Measurements from ENCODE around the gene DPP4.

The DPP4 gene

DNA sequence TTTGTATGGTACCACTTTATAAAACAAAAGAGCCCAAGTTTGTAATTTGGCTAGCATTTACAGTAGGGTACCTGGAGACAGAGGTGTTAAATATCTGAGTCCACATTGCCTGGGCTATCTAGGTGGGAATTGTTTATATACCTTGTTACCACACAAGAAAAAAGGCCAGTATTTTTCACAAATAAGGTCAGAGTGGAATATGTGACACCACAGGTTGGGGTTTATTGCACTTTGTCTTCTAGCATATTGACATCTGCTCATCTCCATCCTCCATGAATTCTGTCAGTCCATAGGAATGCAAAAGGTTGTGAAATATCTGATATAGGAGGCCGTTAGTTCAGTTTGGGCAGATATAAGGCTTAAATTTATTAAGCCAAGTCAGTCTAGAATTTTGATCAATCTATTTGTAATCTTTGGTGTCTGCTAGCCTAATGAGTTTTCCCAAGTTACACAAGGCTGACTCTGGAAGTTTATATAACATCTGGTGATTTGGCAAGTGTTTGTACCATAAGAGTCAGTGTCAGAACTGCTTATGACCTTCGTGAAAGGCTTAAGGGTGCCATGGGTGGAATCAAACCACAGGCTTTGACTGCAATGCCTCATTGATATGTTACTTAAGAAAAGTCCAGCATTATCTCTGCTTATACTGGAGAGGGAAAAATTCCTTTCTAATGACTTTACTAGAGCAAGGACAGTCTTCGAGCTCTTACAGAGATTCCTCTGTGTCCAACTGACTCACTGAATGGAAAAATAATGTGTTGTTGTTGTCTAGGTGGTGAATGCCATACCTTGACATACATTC is 11.3 kb upstream of the DPP4 start:
- peak; percentile 96 for DNase-seq

DNA sequence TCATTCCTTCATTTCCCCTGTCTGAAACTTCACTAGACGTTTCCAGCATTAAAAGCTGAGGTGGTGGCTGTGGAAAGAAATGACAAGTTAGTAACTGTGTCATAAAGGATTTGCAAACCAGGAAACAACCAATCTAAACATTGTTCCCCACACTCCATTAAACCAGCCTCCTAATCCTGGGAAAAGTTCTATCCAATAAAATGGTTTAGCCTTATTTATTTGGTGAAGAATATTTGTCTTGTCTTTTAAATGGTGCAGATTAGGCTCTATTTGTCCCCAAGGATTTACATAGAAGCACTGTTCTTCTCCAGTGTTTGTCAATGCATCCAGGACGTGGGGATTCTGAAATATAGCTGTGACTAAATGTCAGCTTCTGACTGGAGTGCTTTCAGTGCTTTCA is 10.5 kb upstream of the DPP4 start:
- DNase-seq: no peak

DNA sequence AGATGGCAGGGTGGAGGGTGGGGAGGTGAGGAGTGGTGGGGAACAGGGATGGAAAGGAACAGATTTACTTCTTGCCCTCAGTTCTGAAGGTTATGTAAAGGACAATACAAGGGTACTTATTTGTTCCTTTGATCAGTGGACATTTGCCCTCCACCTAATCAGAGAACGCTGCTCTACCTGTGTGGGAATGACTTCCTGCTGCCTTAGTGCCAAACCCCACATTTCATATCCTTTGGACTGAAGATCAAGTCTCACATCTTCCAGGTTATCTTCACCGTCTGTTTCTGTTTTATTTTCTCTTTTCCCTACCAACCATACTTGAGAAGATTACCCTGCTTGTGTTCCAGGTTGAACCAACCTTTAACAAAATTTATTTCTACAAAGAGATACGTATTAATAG is 8.7 kb upstream of the DPP4 start:
- DNase-seq: no peak

DNA sequence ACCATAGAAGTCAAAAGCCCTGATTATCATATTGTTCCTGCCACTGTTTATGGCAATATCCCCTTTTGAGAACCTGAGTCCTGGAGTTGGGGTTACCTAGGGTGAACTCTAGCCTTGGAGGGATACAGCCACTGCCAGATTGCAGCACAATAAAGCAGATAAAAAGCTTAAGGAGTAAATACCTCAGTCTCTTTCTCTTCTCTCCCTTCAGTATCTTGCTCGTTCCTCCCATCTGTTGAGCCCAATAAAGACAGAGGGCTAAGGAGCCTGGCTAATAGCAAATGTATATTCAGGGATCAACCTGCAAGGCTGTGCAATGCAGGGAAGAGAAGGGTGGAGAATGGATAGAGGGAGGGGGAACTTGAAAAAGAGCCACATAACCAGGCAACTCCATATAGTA is 8.0 kb upstream of the DPP4 start:
- no peak for DNase-seq

DNA sequence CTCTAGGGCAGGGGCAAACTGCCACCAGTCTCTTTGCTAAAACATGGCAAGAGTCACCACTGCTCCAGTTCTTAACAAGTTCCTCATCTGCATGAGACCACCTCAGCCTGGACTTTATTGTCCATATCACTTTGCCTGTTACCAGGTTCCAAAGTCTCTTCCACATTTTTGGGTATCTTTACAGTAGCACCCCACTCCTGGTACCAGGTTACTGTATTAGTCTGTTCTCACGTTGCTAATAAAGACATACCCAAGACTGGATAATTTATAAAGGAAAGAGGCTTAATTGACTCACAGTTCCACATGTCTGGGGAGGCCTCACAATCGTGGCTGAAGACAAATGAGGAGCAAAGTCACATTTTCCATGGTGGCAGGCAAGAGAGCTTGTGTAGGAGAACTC is 5.5 kb upstream of the DPP4 start:
- no peak for DNase-seq

DNA sequence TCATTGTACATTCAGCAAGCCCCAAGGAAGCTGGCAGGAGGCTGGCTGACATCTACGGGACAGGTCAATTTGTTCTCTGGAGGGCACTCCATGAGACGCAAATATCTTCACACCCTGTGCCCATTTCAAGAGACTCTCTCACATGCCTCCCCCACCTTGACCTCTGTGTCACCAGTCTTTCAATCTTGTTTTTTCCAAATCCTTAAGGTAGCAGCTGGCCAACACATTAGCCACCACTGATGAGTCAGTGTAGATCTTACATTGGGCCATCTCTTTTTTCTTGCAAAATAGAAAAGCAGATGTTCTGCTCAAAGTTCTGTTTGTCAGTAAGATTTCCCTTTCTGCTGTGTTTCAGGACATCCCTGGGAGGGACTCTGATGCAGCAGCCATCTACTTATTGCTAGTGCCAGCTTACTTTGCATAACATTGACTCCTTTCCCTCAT is 1.7 kb upstream of the DPP4 start:
- DNase-seq: peak; percentile 95

DNA sequence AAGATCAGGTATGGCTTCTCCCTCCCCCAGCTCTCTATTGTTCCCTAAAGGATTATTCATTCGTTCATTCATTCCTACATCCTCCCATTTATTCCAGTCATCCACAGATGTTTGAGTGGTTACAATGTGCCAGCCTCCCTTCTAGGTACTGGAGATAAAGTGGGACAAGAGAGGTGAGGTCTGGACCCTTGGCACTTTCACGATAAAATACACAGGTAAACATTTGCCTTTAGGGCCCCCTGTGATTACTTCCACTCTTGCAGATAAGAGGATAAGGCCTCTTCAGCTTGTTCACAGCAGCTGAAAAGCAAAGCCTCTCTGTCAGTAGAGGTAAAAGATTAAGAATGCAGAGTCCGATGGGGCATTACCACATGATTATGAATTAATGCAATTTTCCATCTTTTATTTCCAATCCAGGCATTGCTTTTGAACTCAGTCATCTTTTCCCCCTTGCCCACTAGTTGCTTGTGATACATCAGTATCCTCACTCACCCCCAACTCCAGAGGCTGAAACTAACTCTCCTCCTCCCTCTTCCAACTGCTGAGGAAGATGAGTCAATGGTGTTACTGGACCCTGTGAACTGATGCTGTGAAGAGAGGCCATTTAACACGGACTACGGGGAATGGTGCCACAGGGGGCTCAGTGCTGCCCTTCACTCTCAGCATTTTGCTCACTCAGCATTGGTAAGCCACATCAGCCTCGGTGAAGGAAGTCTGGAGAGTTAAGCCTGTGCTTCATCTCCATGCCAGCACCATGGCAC is 1.1 kb upstream of the DPP4 start:
- peak; percentile 91 for DNase-seq

DNA sequence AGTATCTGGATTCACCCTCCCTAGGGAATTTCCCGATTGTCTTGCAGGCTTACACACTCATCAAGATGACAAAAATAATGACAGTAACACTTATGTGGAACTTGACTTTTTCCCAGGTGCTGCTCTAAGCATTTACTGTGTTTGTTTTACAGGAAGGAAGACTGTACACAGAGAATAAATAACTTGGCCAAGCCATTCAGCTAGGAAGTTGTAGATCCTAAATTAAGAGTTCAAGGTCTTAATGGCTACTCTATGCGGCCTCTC is 549 bp upstream of the DPP4 start:
- DNase-seq: peak; percentile 23

DNA sequence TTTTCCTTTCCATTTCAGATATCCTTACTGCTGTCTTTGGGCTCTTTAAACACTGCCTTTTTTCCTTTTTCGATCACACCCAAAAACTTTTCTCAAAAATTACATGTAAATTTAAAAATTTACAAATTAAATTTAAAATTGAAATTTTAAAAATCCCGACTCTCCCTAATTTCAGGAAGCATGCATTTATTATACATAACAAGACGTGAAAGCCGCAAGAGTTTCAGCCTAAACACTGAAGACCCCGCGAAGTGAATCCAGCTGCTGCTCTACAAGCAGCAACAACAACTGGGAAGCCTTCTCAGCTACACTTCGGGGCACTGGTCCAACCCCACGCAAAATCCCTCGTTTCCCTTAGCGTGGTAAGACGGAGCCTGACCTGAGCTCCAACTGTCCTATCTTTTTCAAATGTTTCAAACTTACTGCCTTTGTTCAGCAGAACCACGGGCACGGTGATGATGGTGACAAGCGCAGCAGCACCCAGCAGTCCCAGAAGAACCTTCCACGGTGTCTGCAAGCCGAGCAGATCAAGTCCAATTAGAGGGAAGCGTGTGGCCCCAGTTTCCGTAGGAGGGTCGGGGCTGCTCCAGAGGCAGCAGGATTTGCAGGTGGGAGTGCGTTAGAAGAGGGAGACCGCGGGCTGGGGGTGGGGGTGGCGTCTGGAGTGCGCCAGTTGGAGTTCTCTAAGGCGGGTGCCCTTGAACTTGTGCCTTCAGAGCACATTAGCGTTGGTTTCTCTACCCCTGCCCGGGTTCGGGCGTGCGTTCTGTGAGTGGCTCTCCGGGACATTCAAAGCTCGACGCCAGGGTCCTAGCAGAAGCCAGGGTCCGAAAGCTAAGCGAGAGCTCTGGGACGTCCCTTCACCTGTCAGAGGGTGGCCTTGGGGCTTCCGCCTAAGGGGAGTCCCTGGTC is 783 bp downstream of the DPP4 start:
- DNase-seq: peak; percentile 38

DNA sequence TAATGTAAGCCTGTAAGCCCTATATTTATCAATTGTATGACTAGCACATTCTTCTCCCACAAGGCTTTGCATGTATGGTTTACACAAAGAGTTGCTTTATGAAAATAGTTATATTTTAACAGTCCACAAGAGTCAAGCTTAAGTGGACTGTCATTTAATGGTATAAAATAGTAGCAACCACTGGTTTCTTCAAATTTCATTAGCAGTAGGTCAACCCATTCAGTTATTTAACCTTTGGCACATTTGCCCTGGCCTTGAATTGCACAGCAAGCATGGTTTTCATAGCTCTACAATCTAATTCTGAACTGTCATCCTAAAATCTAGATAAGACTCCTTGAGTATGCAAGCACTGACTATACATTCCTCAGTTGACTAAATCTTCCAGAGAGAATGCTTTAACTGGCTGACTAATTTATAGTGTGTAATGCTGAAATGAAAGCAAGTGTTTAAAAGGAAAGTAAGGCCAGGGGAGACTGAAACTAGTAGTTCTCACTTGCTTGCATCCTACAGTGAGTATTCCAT is 1.8 kb downstream of the DPP4 start:
- DNase-seq: peak; percentile 81

DNA sequence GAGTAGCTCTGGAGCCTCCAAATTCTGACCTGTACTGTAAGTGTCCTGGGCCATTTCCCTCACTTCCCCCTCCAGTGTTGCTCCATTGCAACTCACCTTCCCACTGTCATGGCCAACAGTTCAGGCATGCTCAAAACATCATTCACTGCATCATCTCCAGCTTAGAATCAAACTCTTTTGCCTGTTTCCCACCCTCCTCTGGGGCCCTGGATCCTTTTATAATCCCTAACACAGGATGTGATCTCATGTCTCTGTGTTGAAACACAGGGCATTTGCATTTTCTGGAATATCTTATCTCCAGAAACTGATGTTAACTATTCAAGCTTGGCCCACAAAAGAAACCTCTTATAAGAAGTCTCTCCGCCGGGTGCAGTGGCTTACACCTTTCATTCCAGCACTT is 3.0 kb downstream of the DPP4 start:
- peak; percentile 61 for DNase-seq

DNA sequence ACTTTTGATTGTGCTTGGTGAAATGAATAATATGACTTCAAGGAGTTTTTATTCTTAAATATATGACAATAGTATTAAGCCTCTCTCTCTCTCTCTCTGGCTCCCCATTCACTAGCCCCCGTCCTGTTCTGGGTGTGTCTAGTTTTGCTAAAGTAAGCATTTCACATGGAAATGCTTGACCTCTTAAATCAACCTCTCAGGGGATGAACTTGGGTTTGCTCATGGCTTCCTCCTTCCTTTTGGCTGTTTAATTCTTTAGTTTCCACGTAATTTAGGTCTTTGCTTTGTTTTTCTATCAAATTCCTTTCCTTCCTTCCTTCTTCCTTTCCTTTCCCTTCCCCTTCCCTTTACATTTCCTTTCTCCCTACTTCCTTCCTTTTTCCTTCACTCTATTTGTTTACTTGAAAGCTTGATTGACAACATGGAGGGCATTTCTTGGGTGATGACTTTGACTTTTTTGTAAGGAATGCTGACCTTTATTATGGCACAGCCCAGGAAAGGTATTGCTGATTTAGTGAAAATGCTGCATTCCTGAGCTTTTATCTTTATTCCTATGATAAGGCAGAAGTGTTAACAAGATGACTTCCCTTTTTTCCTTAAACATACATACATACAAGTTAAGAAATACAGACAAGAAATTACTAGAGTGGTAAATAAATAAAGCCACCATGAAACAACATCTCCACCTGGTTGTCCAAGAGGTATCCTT is 3.6 kb downstream of the DPP4 start:
- peak; percentile 42 for DNase-seq

DNA sequence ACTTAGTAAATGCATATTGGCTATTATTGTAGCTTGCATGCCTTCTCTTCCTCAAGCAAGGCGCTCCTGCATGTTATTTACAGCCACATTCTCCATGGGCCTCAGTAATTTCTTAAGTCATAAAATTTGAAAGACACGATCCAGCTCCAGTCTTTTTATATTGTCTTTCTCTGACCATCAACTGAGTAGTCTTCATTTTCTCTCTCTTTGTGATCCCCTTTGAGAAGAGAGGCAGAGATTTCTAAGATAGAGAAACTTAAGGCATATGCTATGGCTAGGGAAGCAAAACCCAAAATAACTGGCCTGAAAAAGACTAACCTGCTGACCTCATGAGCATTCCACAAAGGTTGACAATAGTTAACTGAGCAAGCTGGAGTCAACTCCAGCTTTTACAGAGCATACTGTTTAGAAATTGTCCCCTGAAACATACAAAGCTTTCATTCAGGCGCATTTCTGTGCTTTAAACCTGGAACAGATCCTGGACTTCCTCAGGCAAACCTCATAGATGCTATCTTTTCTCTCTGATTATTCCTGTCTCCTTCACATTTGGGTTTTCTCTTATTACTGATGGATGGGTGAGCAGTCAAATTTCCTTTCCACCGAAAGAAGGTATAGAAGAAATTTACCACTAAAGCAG is 4.6 kb downstream of the DPP4 start:
- DNase-seq: no peak

DNA sequence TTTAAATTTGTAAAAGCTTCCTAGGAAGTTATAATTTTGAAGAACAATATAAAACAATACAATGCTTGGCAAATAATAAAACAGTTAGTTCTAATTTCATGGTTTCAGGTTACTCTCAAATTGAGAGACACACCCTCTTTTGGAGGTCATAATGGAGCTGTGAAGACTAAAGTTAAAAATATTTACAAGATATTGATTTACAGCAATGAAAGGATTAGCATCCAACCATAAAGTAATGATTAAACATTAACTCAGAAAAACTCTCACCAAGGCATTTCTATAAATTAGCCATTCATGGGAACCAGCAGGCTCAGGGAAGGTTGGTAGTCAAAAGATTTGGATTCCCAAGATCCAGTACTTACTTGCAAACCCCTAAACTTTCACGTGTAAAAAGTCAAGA is 6.4 kb downstream of the DPP4 start:
- DNase-seq: no peak

DNA sequence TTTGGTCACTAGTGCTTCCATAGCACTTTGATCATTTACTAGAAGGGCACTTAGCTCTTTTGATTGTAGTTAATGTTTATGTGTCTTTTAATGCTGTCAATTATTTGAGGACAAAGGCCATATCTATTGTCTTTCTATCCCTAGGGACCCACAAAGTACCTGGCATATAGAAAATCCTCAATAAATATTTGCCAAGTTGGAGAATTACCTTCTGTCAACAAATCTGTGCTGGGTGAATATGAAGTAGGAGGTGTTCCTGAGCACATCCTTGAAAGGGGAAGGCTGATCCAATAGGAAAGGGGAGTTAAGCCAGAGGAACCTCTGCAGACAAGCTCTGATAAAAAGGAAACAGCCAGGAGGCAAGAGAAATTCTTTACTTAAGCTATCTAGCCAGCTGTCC is 8.2 kb downstream of the DPP4 start:
- DNase-seq: no peak

DNA sequence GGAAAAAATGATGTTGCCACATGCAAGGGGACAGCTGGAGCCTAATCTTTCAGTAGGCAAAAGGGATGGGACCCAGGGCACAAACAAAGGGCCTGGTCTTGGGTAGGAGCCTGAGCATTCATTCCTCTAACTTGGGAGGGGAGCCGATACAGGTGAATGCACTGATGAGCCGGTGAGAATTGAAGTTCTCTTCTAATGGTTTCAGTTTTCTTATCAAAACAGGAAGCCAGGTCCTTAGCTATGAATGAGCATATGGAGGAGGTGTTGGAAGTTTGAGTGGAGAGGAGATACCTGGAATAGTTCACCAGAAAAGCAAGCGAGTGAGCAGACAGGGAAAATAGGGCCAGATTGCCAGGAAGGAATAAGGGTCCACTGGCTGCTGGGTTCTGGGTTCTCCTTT is 10.1 kb downstream of the DPP4 start:
- DNase-seq: no peak

DNA sequence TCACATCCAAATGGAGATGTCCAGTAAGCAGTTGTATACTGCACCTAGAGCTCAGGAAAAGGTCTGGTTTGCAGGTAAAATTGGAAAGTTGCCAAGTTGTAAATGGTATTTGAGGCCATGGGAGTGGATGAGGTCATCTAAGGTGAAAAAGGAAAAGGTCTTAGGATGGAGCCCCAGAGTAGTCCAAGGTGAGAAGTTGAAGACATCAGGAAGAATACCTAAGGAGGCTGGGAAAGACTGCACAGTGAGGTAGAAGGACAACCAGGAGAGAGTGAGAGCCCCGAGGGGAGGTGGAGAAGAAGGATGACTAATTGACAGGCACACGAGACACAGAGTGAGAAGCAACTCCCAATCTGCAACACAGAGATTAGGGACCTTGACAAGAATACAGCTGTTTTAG is 10.7 kb downstream of the DPP4 start:
- DNase-seq: no peak

DNA sequence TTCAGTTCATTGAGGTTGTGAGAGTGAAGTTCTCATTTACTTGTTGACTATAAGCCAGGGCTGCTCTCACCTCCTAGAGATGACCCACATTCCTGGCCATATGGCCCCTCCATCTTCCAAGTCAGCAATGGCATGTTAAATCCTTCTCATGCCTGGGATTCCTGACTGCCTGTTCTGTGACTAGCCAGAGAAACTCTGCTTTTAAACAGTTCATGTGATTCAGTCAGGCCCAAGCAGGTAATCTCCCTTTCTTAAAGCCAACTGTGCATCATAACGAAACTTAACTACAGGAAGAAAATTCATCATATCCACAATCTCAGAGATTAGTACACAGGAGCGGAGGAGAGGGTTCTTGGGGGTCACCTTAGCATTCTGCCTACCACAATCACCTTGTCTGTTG is 11.5 kb downstream of the DPP4 start:
- no peak for DNase-seq

DNA sequence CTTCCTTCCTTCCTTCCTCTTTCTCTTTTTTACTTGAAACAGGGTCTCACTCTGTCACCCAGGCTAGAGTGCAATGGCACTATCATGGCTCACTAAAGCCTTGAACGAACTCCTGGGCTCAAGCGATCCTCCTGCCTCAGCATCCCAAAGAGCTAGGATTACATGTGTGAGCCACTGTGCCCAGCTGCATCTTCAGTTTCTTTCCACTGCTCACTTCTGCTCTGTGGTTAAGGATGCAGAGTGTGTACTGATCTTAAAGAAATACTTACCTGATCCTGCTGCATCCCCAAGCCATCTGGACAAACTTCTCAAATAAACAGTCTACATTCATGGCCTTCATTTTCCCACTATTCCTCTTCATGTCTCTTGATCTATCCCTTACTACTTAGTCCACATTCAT is 13.0 kb downstream of the DPP4 start:
- no peak for DNase-seq

DNA sequence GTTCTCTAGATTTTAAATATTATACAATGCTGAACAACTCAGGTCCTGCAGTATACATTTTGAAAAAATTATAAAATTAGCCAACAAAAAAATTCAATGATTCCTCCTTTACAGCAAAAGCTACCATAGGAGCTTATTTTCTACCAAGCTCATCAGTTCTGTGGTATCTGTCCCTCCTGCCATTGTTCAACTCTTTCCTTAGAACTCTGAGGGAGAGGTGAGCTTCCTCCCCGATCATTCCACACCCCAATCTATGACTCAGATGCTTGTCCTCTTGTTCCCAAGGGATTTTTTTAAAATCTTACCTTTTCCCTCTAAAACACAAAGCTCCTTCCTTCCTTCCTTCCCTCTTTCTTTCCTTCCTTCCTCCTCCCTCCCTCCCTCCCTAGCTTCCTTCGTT is 13.5 kb downstream of the DPP4 start:
- no peak for DNase-seq

DNA sequence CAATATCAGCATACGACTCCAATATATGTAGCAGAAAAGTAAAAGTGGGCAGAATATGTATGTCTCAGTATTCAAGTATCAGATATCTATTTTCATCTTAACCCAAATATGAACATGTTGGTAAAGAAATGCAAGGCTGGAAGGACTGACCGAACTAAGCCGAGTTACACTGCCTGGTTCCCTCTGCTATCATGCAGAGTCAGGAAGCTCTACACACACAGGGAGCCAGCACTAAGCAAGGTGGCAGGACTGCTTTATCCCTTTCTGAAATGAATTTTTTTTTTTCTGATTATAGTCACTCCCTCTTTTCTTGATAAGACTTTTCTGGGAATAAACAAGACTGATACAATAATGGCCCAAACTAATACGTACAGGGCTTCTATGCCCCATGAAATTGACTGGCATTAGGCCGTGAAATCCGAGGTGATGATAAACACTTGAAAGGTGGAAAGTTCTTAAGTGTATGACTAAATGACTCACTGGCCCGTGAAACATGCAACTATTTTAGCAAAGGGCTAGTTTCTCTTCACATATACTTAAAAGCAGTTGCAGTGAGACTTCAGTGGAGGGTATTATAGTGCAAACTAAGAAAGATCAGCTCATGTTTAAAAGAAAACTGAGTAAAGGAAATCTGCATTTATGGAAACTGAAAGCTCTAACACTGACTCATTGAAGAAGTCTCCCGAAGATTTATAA is 14.9 kb downstream of the DPP4 start:
- peak; percentile 18 for DNase-seq

DNA sequence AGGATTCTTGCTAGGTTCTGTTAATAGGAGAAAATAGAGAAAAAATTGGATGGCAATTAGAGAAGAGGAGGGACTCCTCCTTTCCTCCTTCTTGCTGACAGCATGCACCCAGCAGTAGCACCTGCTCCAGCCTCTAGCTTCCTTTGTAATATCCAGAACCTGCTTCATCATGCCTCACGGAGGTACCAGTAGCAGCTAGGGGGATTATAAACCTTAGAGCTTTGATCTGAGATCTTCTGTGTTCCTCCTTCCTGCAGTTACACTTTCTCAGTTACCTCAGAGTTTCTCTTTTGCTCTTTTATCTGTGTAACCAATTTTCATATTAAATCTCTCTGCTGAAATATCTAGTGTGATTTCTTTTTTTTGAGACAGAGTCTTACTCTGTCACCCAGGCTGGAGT is 16.6 kb downstream of the DPP4 start:
- DNase-seq: no peak
